ENCODE measurements around the gene CKS1B. TPM values are rescaled to one million over a fixed set of nuclear protein-coding genes. Genes with fewer than 3 reads are reported as not detected.
A peak's percentile ranks its signal among the peaks of the same experiment; 100 is the strongest.

CKS1B gene
- total and polyA plus RNA-seq, 7 experiments from 2014 or later: 8.4 to 105 (median 10.9) TPM

DNA sequence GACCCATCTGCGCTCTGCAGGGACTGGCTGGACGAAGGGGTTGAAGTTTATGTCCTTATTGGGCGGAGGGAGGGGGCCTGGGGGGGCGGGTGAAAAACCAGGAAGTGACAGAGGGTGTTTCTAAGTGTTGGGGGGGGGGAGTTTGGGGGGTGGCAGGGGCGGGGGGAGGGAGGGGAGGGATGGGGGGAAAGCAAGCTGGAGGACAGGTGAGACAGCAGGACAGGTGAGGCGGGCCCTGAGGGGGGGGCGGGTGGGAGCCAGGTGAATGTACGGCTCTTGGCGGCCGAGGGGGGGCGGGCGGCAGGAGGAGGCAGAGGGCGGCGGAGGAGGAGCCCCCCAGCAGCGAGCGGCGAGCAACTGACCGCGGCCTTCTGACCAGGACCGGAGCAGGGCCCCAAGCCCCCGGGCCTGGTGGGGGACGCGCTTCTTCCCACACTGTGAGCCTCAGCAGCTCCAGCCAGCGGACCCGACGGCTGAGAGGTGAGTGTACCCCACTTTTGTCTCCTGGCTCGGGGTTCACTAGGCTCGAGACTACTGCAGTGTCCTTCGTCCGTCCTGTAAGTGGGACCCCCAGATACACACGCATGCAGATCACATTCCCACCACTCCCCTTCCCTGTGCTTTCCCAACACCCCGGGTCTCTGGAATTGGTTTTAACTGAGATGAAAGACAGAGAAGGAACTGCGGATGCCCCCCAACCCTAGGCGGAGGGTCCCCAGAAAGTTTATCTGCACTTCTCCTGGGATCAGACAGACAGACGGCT lies 28.2 kb downstream of the CKS1B start, which contains the start of gene ZBTB7B:
Gene ZBTB7B (plus strand): TSS at position 339 of the 763 bp plus-strand sequence. CDS start 11,859 bp downstream, outside the sequence.
- ATAC-seq: peak; percentile 12
- POLR2A ChIA-PET: interaction anchor here (0.6 to 18.2 kb wide), 6 partner anchors 13 to 48 kb away, joined by 3 to 270 read pairs (median 11); partner anchors contain the start of genes FLAD1, PBXIP1 and PYGO2

GRCh38 chr1:155003227-155003765 lies 28.8 kb downstream of the CKS1B start:
- Mint-ChIP-seq H3K27me3 (no peaks in the 10 kb centered on the region), H3K4me3 (peak overlapping the region; percentile 92 to 99 (median 98)), H3K27ac (peak overlapping the region; percentile 84 to 98 (median 95)), H3K4me1 (peaks cover 25 to 64% (median 50%) of the 10 kb centered on the region in 7 donors), H3K36me3 (peaks cover 0 to 17% (median 0%) of the 10 kb centered on the region in 5 donors), H3K9me3 (peaks cover 0 to 2% (median 0%) of the 10 kb centered on the region in 11 donors)
- Histone ChIP-seq H3K27me3 (ENCODE audit: control insufficient read depth in 2 of 2, insufficient read depth in 2 of 2, low read length in 2 of 2) (no peaks in the 10 kb centered on the region), H3K4me3 (ENCODE audit: low read length) (peak overlapping the region; percentile 83), H3K27ac (ENCODE audit: low read depth, low read length) (peak overlapping the region; percentile 83), H3K4me1 (ENCODE audit: control insufficient read depth in 2 of 2, insufficient read depth in 2 of 2, low read length in 2 of 2) (peaks cover 29 to 49% of the 10 kb centered on the region in 2 donors), H3K9me3 (ENCODE audit: control insufficient read depth in 2 of 3, low read length in 3 of 3) (no peaks in the 10 kb centered on the region), H3K36me3 (ENCODE audit: control insufficient read depth in 2 of 3, insufficient read depth in 3 of 3, low read length in 3 of 3) (peaks cover 0 to 8% (median 0%) of the 10 kb centered on the region in 3 experiments)
- ATAC-seq: no peak
- intact Hi-C loops (cut with micrococcal nuclease): loop anchor here (2.0 to 10.0 kb wide), 4 partner anchors 59 to 1502 kb away; partner anchors contain the start of genes ATP8B2 (in 1 of the 2), EFNA4 (in 1 of the 2), MEF2D (in 1 of the 2) and PMVK (in 1 of the 2)
- DNase-seq: peak in 1 of 9 donors; percentile 45
- ChIA-PET POLR2A (interaction anchor here (0.6 to 18.2 kb wide), 5 partner anchors 12 to 54 kb away, joined by 3 to 270 read pairs (median 5); partner anchors contain the start of genes FLAD1 and PYGO2), CTCF (interaction anchor here (1.2 to 17.9 kb wide), 2 partner anchors 11 to 30 kb away, joined by 5 to 291 read pairs; no protein-coding TSS in a partner anchor)

More for the DNA sequence above, 28.2 kb downstream of the CKS1B start, which contains the start of gene ZBTB7B:
- peaks cover 26 to 64% (median 52%) of the 10 kb centered on the region in 7 donors for H3K4me1 Mint-ChIP-seq
- Histone ChIP-seq H3K27me3 (ENCODE audit: control insufficient read depth in 2 of 2, insufficient read depth in 2 of 2, low read length in 2 of 2) (no peaks in the 10 kb centered on the region), H3K27ac (ENCODE audit: low read depth, low read length) (peak within 1 kb of the TSS; percentile 88), H3K9me3 (ENCODE audit: control insufficient read depth in 2 of 3, low read length in 3 of 3) (no peaks in the 10 kb centered on the region), H3K4me1 (ENCODE audit: control insufficient read depth in 2 of 2, insufficient read depth in 2 of 2, low read length in 2 of 2) (peaks cover 29 to 48% of the 10 kb centered on the region in 2 donors), H3K36me3 (ENCODE audit: control insufficient read depth in 2 of 3, insufficient read depth in 3 of 3, low read length in 3 of 3) (peaks cover 0 to 8% (median 0%) of the 10 kb centered on the region in 3 experiments), H3K4me3 (ENCODE audit: low read length) (peak within 1 kb of the TSS; percentile 95)
- CTCF ChIA-PET: interaction anchor here (0.6 to 17.9 kb wide), 2 partner anchors 12 to 18 kb away, joined by 3 to 291 read pairs; no protein-coding TSS in a partner anchor
- peaks cover 0 to 17% (median 0%) of the 10 kb centered on the region in 5 donors for H3K36me3 Mint-ChIP-seq
- peak within 1 kb of the TSS; percentile 92 to 100 (median 98) for H3K4me3 Mint-ChIP-seq
- H3K9me3 Mint-ChIP-seq: peaks cover 0 to 2% (median 0%) of the 10 kb centered on the region in 11 donors
- no peak for DNase-seq
- intact Hi-C loops (cut with micrococcal nuclease): loop anchor here (1.0 to 10.0 kb wide), 16 partner anchors 8 to 1502 kb away; partner anchors contain the start of genes EFNA4 (in 2 of the 2), ATP8B2 (in 1 of the 2), CKS1B (in 1 of the 2) and FLAD1 (in 1 of the 2)
- H3K27ac Mint-ChIP-seq: peak within 1 kb of the TSS; percentile 89 to 99 (median 95)
- H3K27me3 Mint-ChIP-seq: no peaks in the 10 kb centered on the region

DNA sequence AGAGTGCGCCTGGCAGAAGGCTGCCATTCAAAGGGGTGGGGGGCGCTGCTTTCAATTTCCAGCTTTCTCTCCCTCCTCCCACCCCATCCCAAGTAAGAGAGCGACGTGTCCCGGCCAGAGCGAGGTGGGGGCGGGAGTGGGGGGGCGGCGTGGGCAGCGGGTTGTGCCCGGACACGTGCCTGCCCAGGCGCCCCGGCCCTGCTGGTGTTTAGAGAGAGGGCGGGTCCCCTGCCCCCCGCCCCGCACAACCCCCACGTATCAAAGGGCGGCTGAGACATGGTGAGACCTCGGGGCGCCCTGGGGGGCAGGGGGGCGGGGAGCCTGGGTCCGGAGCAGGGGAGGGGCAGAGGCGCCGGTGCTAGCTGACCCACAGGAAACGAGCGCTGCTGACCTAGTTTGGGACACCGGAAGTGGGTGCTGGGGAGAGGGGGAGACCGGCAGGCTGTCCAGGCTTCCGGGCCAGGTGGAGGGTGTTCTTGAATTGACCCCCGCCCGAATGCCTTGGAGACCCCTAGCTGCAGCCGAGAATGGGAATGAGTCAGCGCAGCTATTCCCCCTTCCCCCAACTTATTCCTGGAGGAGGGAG lies 29.4 kb downstream of the CKS1B start:
- peaks cover 0 to 20% (median 0%) of the 10 kb centered on the region in 5 donors for H3K36me3 Mint-ChIP-seq
- no peaks in the 10 kb centered on the region for H3K27me3 ChIP-seq (ENCODE audit: control insufficient read depth in 2 of 2, insufficient read depth in 2 of 2, low read length in 2 of 2)
- peaks cover 0 to 10% (median 0%) of the 10 kb centered on the region in 3 experiments for H3K36me3 ChIP-seq (ENCODE audit: control insufficient read depth in 2 of 3, insufficient read depth in 3 of 3, low read length in 3 of 3)
- intact Hi-C loops (cut with micrococcal nuclease): loop anchor here (2.0 to 10.0 kb wide), 4 partner anchors 58 to 1501 kb away; partner anchors contain the start of genes ATP8B2 (in 1 of the 2), EFNA4 (in 1 of the 2), MEF2D (in 1 of the 2) and PMVK (in 1 of the 2)
- CTCF ChIA-PET: interaction anchor here (1.0 to 17.9 kb wide), 3 partner anchors 11 to 30 kb away, joined by 5 to 291 read pairs (median 5); partner anchors contain the start of gene FLAD1
- peaks cover 29 to 47% of the 10 kb centered on the region in 2 donors for H3K4me1 ChIP-seq (ENCODE audit: control insufficient read depth in 2 of 2, insufficient read depth in 2 of 2, low read length in 2 of 2)
- H3K27ac ChIP-seq (ENCODE audit: low read depth, low read length): peak overlapping the region; percentile 83
- peak overlapping the region; percentile 83 for H3K4me3 ChIP-seq (ENCODE audit: low read length)
- peaks cover 0 to 2% (median 0%) of the 10 kb centered on the region in 11 donors for H3K9me3 Mint-ChIP-seq
- H3K4me1 Mint-ChIP-seq: peaks cover 23 to 58% (median 47%) of the 10 kb centered on the region in 7 donors
- peak overlapping the region; percentile 92 to 99 (median 98) for H3K4me3 Mint-ChIP-seq
- POLR2A ChIA-PET: interaction anchor here (0.5 to 18.2 kb wide), 9 partner anchors 10 to 415 kb away, joined by 3 to 270 read pairs (median 4); partner anchors contain the start of genes EFNA4, FLAD1, PBXIP1 and PYGO2
- DNase-seq (no peak), ATAC-seq (no peak)
- H3K9me3 ChIP-seq (ENCODE audit: control insufficient read depth in 2 of 3, low read length in 3 of 3): no peaks in the 10 kb centered on the region
- H3K27ac Mint-ChIP-seq: peak overlapping the region; percentile 84 to 98 (median 95)
- no peaks in the 10 kb centered on the region for H3K27me3 Mint-ChIP-seq

GRCh38 chr1:155004352-155005075 lies 30.0 kb downstream of the CKS1B start:
- H3K27ac ChIP-seq (ENCODE audit: low read depth, low read length): peak overlapping the region; percentile 83
- ATAC-seq (no peak), DNase-seq (no peak)
- H3K4me3 ChIP-seq (ENCODE audit: low read length): peak overlapping the region; percentile 83
- intact Hi-C loops (cut with micrococcal nuclease): loop anchor here (5.0 to 10.0 kb wide), 4 partner anchors 58 to 1500 kb away; partner anchors contain the start of genes ATP8B2 (in 1 of the 2), EFNA4 (in 1 of the 2) and MEF2D (in 1 of the 2)
- Mint-ChIP-seq H3K36me3 (peaks cover 0 to 23% (median 0%) of the 10 kb centered on the region in 5 donors), H3K27ac (peak overlapping the region; percentile 79 to 98 (median 88)), H3K9me3 (peaks cover 0 to 2% (median 0%) of the 10 kb centered on the region in 11 donors), H3K4me1 (peaks cover 19 to 56% (median 47%) of the 10 kb centered on the region in 7 donors), H3K4me3 (peak overlapping the region; percentile 85 to 99 (median 96)), H3K27me3 (no peaks in the 10 kb centered on the region)
- peaks cover 0 to 15% (median 0%) of the 10 kb centered on the region in 3 experiments for H3K36me3 ChIP-seq (ENCODE audit: control insufficient read depth in 2 of 3, insufficient read depth in 3 of 3, low read length in 3 of 3)
- H3K4me1 ChIP-seq (ENCODE audit: control insufficient read depth in 2 of 2, insufficient read depth in 2 of 2, low read length in 2 of 2): peaks cover 27 to 44% of the 10 kb centered on the region in 2 donors
- no peaks in the 10 kb centered on the region for H3K9me3 ChIP-seq (ENCODE audit: control insufficient read depth in 2 of 3, low read length in 3 of 3)
- no peaks in the 10 kb centered on the region for H3K27me3 ChIP-seq (ENCODE audit: control insufficient read depth in 2 of 2, insufficient read depth in 2 of 2, low read length in 2 of 2)
- CTCF ChIA-PET: interaction anchor here (1.0 to 17.9 kb wide), 3 partner anchors 10 to 31 kb away, joined by 5 to 291 read pairs (median 5); partner anchors contain the start of gene FLAD1
- POLR2A ChIA-PET: interaction anchor here (0.5 to 18.2 kb wide), 9 partner anchors 10 to 415 kb away, joined by 3 to 270 read pairs (median 4); partner anchors contain the start of genes EFNA4, FLAD1, PBXIP1 and PYGO2

Measured in naive thymus-derived CD4-positive, alpha-beta T cell (primary cell).